Stimulated activated CD8-positive, alpha-beta memory T cell treated with anti-CD3 and anti-CD28 coated beads, Interleukin-4, amount 100 ng/mL, for 1 hour (primary cell): ENCODE measurements around the gene PHF21B.

Experiments
- DNase-seq, 2 donors: peaks; one replicate each; pipeline ENCODE4 v3.0.0-alpha.2; 2020; ENCODE audit warnings: low read depth in 2 of 2, low spot score in 1 of 2

Gene PHF21B

DNA sequence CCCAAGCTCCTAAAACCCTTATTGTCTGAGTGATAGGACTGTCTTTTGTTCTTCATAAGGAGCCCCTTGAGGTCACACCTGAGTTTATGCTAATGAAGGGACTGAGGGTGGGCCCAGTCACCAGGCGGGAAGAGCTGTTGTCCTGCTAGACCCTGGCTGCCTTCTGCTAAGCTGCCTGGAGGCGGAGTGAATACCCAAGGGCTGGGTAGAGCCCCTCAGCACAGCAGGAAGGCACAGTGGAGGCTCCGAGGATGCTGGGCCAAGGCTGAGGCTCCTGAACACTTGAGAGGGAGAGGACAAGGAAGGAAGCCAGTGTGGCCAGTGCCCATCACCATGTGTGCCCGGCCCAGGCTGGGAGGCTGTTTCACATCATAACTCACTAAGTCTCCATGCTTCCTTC lies 4.8 kb upstream of the PHF21B start:
- DNase-seq, result no peak

- DNase-seq, result no peak
Measured at GRCh38 chr22:45013138-45013537, 3.3 kb upstream of the PHF21B start.

DNA sequence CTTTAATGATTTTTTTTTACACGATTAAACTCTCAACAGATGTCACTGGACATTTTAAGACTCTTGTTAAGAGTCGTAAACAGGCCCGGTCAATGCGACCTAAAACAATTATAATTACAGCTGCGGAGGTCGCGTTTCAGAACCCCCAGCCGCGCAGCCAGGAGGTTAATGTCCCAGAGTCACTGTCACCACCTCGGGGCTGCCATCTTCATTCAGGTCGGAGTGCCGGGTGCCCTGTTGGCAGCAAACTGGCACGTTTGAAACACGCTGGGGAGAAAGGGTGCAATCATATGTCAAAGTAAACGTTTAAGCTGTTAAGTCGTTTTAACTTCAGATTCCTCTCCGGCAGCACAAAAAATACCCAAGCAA lies 711 bp upstream of the PHF21B start:
- DNase-seq, result no peak

DNA sequence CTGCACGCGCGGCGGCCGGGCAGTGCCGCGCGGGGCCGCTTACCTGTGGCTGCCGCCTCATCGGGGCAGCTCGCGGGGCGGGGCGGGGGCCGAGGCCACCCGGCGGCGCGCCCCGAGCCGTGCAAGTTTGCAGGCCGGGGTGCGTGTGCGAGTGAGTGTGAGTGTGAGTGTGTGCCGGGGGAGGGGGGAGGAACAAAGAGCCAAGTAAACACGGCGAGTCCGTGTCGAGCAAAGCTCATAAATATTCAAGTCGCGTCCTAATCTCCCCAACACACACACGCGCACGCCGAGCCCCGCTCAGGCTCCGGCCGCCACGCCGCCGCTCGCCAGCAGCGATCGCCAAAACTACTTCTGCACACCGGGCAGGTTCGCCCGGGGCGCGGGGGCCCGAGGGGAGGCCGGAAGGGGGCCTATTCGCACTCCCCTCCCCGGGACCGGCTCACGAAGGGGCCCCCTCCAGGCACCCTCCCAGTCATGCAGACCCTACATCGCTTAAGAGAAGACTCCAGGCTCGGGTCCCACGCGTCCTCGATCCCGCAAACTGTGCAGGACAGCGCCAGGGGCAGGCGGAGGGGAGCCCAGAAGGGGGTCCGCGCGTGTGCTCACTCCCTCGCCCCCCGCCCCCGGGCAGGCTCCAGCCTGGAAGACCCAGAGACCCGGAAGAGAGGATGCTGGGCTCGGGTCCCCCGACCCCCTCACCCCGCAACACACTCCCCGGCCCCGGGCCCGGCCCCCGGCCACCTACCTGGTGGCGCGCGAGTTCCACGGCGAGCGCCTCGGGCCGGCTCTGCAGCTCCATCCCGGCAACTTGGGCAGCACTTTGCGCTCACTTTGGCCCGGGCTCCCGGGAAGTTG lies 827 bp downstream of the PHF21B start:
- DNase-seq, result no peak

GRCh38 chr22:45008186-45008681 lies 1.6 kb downstream of the PHF21B start:
- no peak for DNase-seq

DNA sequence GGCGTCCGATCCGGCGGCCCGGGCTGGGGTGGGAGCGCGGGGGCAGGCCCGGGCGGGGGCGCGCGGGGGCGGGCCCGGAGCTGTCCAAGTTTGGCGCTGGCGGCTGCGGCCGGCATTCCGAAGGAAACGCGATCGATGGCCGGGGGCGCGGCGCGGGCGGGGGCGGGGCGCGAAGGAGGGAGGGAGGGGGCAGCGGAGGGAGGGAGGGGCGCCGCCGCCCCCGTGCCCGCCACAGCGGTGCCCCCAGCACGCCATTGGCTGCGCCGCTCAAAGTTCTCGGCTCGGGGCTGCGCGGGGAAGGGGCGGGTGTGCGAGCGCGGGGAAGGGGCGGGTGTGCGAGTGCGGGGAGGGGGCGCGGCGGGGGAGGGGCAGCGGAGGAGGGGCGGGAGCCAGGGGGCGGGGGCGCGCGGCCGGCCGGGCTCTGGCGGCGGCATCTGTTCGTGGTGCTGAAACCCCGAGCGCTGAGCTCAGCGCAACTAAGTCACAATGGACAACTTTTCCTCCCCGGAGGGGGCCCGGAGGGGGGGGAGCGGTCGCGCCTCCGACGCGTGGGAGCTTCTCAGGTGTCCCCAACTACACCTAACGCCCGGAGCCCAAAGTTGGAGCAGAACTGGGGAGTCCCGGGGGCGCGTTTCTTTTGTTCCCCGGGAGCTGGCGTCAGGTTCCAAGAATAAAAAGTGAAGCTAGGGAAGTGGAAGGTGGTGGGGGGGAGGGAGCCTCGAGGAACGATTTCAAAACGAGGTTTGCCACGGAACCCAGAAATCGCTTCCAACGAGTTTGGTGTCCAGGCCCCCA lies 2.2 kb downstream of the PHF21B start:
- no peak for DNase-seq

DNA sequence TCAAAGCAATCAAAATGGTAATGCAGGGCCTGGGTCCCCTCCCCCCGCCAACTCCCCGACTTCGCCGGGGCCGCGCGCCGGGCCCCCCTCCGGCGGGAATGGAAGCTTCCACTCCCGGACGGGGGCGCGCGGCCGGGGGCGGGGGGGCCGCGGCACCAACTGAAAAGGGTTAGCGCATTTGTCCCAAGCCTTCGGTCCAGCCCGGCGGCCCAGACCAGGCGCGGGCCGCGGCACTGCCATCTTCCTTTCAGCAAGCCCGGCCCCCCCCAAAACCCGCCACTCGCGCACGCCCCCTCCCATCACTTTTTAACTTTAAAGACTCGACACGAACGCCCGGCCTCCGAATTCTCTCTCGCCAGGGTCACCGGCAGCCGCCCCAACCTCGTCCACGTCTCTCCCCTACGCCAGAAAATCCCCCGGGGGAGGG lies 2.8 kb downstream of the PHF21B start:
- no peak for DNase-seq

- no peak for DNase-seq
Measured at GRCh38 chr22:45006111-45006963, 3.5 kb downstream of the PHF21B start.

- DNase-seq, result no peak
Measured at GRCh38 chr22:45001653-45002052, 8.2 kb downstream of the PHF21B start.

GRCh38 chr22:45000330-45000729 lies 9.5 kb downstream of the PHF21B start:
- no peak for DNase-seq

DNA sequence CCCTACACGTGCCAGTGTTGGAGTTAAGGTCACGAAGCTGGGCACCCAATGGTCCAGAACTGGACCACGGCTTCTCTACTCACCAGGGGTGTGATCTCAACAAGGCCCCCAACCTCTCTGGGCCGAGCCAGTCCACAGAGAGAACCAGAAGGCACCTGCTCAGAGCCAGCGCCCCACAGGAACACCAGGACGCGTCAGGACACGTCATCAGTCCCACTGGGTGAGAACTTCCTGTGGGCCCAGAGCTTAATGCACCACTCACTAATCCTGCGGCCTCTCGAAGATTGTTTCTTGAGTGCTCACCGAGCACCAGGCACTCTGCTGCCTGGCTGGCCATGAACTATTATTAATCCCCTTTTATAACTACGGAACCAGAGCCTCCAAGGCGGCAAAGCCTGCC lies 10.1 kb downstream of the PHF21B start:
- DNase-seq, result no peak

DNA sequence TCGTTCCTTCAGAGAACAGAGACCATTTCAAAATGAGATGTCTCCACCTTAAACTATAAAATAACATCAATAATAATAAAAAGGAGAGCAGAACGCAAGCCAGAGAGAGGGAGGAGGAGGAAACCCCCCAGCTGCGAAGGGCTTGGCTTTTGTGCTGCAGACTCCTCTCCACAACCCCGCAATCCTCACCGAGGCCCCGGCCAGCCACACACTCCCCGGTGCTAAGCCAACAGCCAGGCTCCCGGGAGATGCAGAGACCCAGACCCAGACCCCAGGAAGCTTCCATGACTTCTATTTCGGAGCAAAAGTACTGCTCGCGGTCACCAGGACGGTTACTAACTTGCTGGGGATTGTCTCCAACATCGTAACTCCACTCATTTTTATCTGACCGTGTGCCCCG lies 10.6 kb downstream of the PHF21B start:
- no peak for DNase-seq

- no peak for DNase-seq
Measured at GRCh38 chr22:44998296-44998695, 11.5 kb downstream of the PHF21B start.

GRCh38 chr22:44997060-44997459 lies 12.7 kb downstream of the PHF21B start:
- DNase-seq, result no peak

GRCh38 chr22:44996648-44997047 lies 13.2 kb downstream of the PHF21B start:
- DNase-seq, result no peak

DNA sequence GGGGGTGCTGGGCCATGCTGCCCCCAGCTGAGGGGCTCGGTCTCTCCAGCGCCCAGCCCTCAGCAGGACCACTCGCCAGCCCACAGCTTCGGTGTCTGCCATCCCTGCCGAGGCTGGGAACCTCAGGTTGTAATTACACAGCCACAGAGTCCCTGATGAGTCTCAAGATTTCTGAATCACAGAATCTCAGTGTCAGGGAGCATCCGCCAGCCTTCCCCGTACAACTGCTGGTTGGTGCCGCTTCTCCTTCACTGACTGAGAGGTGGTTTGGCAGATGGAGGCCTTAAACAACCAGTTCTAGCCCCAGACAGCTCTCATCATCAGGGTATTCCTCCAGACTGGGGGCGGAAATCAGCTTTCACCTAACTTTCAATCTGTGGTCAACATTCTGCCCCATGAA lies 13.7 kb downstream of the PHF21B start:
- no peak for DNase-seq

DNA sequence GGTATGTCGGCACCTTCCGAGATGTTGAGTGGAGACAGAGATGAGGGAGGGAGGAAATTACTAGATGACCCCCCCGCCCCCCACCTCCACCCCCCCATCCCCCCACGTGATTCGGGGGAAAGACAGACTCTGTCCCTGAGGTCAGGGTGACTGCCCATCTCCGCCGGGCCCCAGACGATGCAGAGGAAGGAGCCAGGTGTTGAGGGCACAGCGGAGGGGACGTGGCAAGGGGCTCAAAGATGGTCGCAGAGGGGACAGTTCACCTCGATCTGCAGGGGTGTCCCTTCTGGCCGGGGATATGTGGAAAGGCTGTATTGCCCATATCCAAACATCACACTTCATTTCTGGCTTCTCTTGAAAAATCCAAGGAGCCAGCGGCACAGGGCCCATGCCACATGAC lies 14.1 kb downstream of the PHF21B start:
- no peak for DNase-seq

DNA sequence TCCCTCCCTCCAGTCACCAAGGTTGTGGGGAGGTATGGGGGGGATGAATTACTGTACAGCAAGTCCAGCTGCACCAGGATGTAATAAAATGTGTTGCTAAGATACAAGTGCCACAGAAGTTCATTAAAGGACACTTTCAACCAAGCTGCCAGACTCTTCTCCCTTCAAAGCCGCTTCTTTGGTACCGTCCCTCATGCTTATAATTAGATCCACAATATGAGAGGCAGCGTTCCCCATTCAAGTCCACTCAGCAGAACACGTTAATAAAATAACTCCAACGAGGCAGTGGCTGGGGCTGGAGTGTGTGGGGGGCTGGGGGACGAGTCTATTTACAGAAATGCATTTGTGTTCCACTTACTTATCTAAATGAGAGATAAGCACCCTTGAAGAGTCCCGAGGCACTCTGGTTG lies 14.7 kb downstream of the PHF21B start:
- no peak for DNase-seq

DNA sequence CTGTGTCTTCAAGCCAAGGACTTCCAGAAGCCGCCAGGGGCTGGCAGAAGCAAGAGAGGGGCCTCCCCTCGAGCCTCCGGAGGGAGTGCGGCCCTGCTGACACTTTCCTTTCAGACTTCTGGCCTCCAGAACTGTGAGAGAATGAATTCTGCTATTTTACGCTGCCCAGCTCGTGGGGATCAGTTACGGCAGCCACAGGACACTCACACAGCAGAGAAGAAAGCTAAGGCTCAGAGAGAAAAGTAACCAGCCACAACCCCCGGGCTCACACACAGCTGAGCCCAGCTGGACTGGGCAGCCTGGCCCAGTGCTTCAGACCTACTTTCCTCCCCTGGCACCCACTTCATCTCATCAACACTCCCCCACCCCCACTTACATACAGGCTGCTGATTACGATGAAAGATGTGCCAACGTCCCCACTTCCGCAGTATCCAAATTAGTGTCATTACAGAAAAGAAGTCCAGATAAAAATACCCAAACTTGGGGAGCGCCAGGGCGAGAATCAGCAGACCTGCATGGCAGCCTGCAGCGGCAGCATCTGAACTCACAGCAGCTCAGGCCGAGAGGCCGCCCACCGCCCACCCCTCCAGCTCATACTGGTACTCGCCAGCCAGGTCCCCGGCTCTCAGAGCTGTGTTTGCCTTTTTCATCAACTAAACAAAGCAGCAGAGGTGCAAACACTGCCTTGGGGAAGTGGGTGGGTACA lies 15.3 kb downstream of the PHF21B start:
- DNase-seq, result no peak

DNA sequence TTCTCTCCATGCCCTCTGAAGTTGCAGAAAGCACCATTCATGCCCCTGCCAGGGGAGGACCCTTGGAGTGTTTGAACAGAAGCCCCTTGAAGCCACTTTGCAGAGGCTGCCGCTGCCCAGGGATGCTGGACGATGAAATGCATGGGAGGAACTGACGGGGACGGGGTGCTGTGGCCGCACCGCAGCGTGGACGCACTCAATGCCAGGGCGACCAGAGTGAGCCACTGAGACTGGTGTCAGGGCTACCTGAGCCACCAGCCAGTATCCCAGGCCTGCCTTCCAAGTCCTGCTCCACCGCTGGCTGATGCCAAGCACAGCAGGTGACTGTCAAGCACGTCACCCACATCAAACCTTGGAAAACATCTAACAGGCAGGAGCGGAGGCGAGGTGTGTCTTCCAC lies 17.6 kb downstream of the PHF21B start:
- DNase-seq, result no peak

DNA sequence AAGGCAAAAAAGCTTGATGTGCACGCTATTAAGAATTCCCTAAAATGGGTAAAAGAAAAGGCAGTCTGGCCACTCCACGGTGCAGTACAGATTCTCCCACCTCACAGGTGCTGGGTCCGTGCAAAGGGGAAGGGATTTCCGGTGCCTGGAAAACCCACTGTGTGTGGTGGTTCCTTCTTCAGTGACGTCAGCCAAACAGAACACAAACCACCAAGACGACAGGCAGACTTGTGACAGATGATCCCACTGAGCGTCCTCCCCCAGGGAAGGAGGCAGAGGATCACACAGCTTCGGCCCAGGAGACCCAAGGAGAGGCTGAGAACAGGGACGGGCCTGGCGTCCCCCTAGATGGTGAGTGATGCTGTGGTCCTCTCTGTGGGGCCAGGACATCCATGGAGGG lies 18.6 kb downstream of the PHF21B start:
- no peak for DNase-seq
